Kidney (tissue), 22 donors: Measurements from ENCODE around the gene ERGIC1. TPM values are rescaled to one million over a fixed set of nuclear protein-coding genes. Genes with fewer than 3 reads are reported as not detected.

Source experiments
- DNase-seq, 5 donors: peaks; one replicate each; pipeline ENCODE4 v3.0.0-alpha.2; 2013 to 2020
- FAIRE-seq: peaks from 2 replicates; lab custom pipeline; 2012; peaks lifted over from hg19 to GRCh38; lab: Jason Lieb, UNC
- H3K27ac ChIP-seq, 2 donors: one replicate each; pipeline ENCODE4 v1.7.0; 2013; ENCODE audit warnings: low read depth in 2 of 2, low read length in 2 of 2, inconsistent platforms in 1 of 2
- H3K27me3 ChIP-seq: one replicate; pipeline ENCODE4 v1.7.1; 2013; ENCODE audit warnings: low read length, inconsistent platforms; ENCODE audit not compliant: control insufficient read depth, insufficient read depth
- H3K36me3 ChIP-seq, 3 donors: one replicate each; pipeline versions ENCODE4 v1.7.0 to v1.7.1; 2013; ENCODE audit warnings: low read length in 3 of 3, control low read depth in 1 of 3, inconsistent platforms in 1 of 3; ENCODE audit not compliant: insufficient read depth in 3 of 3, control insufficient read depth in 2 of 3
- H3K4me1 ChIP-seq, 3 donors: one replicate each; pipeline versions ENCODE4 v1.7.0 to v1.7.1; 2013; ENCODE audit warnings: low read length in 3 of 3, inconsistent platforms in 1 of 3, low read depth in 1 of 3; ENCODE audit not compliant: control insufficient read depth in 2 of 3, insufficient read depth in 2 of 3
- H3K4me3 ChIP-seq, 3 donors: one replicate each; pipeline versions ENCODE4 v1.7.0 to v1.8.1; 2013; ENCODE audit warnings: low read length in 3 of 3, control low read depth in 1 of 3, inconsistent platforms in 1 of 3
- H3K9ac ChIP-seq, 3 donors: one replicate each; pipeline versions ENCODE4 v1.7.0 to v1.7.1; 2013; ENCODE audit warnings: low read length in 3 of 3, control low read depth in 1 of 3, inconsistent platforms in 1 of 3
- H3K9me3 ChIP-seq, 3 donors: one replicate each; pipeline versions ENCODE4 v1.7.0 to v1.7.1; 2013; ENCODE audit warnings: low read length in 3 of 3, control low read depth in 1 of 3, inconsistent platforms in 1 of 3; ENCODE audit not compliant: control insufficient read depth in 2 of 3, insufficient read depth in 1 of 3
- CTCF ChIP-seq: IDR thresholded peaks from 3 replicates; pipeline ENCODE4 v1.5.1; 2012; ENCODE audit warnings: mild to moderate bottlenecking, moderate library complexity, borderline replicate concordance; ENCODE audit not compliant: insufficient read depth; ENCODE audit errors: extremely low read depth
- intact Hi-C: fragments of 100-400 bp; cut with DNase I; formaldehyde crosslinking; loops from one replicate; pipeline ENCODE4 v1.11.1; 2022
- long read RNA-seq, 10 donors: library from polyadenylated mRNA in 1 of 10; unstranded in 1 of 10; transcript quantifications; one replicate each; pipeline ENCODE4 v2.0.0 and lab custom pipeline, GENCODE V29; 2021 to 2026
- polyA plus RNA-seq: library from polyadenylated mRNA; stranded (reverse); fragments of 350-450 nt; fragmentation: Illumina TruSeq; extraction: RNeasy Lipid Tissue Mini Kit (QIAGEN cat#74804); gene quantifications from one replicate; pipeline ENCODE4 v1.2.3, GENCODE V29; 2014; ENCODE audit warnings: low read depth, low replicate concordance; ENCODE audit not compliant: insufficient read depth
- total RNA-seq: library from RNA; stranded (reverse); fragmentation: NEBNext Ultra II Directional; extraction: Animal tissue kit (Norgen Biotek cat#: 25700); gene quantifications from one replicate; pipeline ENCODE4 v1.2.1, GENCODE V29; 2021
- donor health status: control.
- donor health status: control.
- donor health status: control.
- donor health status: control.
- donor health status: control.
- donor health status: DM: yes; HTN: yes; CAD: no.
- donor health status: Normal renal cell carcinoma (clear cell type).

ERGIC1 gene
- 183 TPM for total RNA-seq
- polyA plus RNA-seq: 88.0 TPM
- long read RNA-seq, donor 1, transcript ERGIC1-202 (10 exons, 2,881 nt): major isoform, 11 of 101 reads
- long read RNA-seq, donor 1, partial matches to known transcripts: 86 of 101 reads
- long read RNA-seq, donor 1, other reads (novel, unspliced or antisense): 0 of 101 reads
- long read RNA-seq, donor 2, transcript ERGIC1-202 (10 exons, 2,881 nt): major isoform, 31 of 75 reads
- long read RNA-seq, donor 2, partial matches to known transcripts: 42 of 75 reads
- long read RNA-seq, donor 2, other reads (novel, unspliced or antisense): 0 of 75 reads
- long read RNA-seq, donor 3, transcript ERGIC1-202 (10 exons, 2,881 nt): major isoform, 18 of 33 reads
- long read RNA-seq, donor 3, partial matches to known transcripts: 12 of 33 reads
- long read RNA-seq, donor 3, other reads (novel, unspliced or antisense): 0 of 33 reads
- long read RNA-seq, donor 4, transcript ERGIC1-202 (10 exons, 2,881 nt): major isoform, 28 of 29 reads
- long read RNA-seq, donor 4, partial matches to known transcripts: 0 of 29 reads
- long read RNA-seq, donor 4, other reads (novel, unspliced or antisense): 0 of 29 reads
- long read RNA-seq, donor 5, partial matches to known transcripts: 0 of 1 reads
- long read RNA-seq, donor 5, other reads (novel, unspliced or antisense): 0 of 1 reads
- long read RNA-seq, donor 6, transcript ERGIC1-202 (10 exons, 2,881 nt): major isoform, 6 of 23 reads
- long read RNA-seq, donor 6, partial matches to known transcripts: 16 of 23 reads
- long read RNA-seq, donor 6, other reads (novel, unspliced or antisense): 0 of 23 reads
- long read RNA-seq, donor 7, transcript ERGIC1-202 (10 exons, 2,881 nt): major isoform, 7 of 34 reads
- long read RNA-seq, donor 7, partial matches to known transcripts: 4 of 34 reads
- long read RNA-seq, donor 7, other reads (novel, unspliced or antisense): 23 of 34 reads
- long read RNA-seq, donor 8, transcript ERGIC1-202 (10 exons, 2,881 nt): major isoform, 11 of 129 reads
- long read RNA-seq, donor 8, transcript ERGIC1-211 (2 exons, 3,621 nt): minor isoform, 6 of 129 reads
- long read RNA-seq, donor 8, partial matches to known transcripts: 112 of 129 reads
- long read RNA-seq, donor 8, other reads (novel, unspliced or antisense): 0 of 129 reads
- long read RNA-seq, donor 9, transcript ERGIC1-202 (10 exons, 2,881 nt): major isoform, 11 of 25 reads
- long read RNA-seq, donor 9, partial matches to known transcripts: 12 of 25 reads
- long read RNA-seq, donor 9, other reads (novel, unspliced or antisense): 0 of 25 reads
- long read RNA-seq, donor 10, transcript ERGIC1-211 (2 exons, 3,621 nt): minor isoform, 6 of 30 reads
- long read RNA-seq, donor 10, transcript ERGIC1-202 (10 exons, 2,881 nt): major isoform, 11 of 30 reads
- long read RNA-seq, donor 10, partial matches to known transcripts: 13 of 30 reads
- long read RNA-seq, donor 10, other reads (novel, unspliced or antisense): 0 of 30 reads

GRCh38 chr5:172833686-172834414, at the start of gene ERGIC1:
Gene ERGIC1 (plus strand): TSS chr5:172834251. CDS start chr5:172834414, 163 bp downstream.
- Histone ChIP-seq H3K9ac (peak within 1 kb of the TSS; percentile 53 to 89 (median 65)), H3K4me1 (peaks cover 0 to 33% (median 30%) of the 10 kb centered on the region in 3 donors), H3K27me3 (no peaks in the 10 kb centered on the region), H3K4me3 (peak within 1 kb of the TSS; percentile 61 to 75 (median 68)), H3K9me3 (no peaks in the 10 kb centered on the region), H3K27ac (peak within 1 kb of the TSS; percentile 78 to 82), H3K36me3 (no peaks in the 10 kb centered on the region)
- DNase-seq (peak; percentile 80 to 95 (median 86)), FAIRE-seq (no peak)
- TF ChIP-seq CTCF: no peak
- intact Hi-C loops: no loop called here

GRCh38 chr5:172785429-172786088, 48.5 kb upstream of the ERGIC1 start:
- no peak for FAIRE-seq
- DNase-seq: no peak
- Histone ChIP-seq H3K27me3 (no peaks in the 10 kb centered on the region), H3K27ac (no peak overlapping the region), H3K36me3 (no peaks in the 10 kb centered on the region), H3K4me1 (peaks cover 0 to 17% (median 8%) of the 10 kb centered on the region in 3 donors), H3K9me3 (no peaks in the 10 kb centered on the region), H3K4me3 (no peak overlapping the region), H3K9ac (no peak overlapping the region)
- intact Hi-C loops: no loop called here
- no peak for TF ChIP-seq CTCF
